T-helper 2 cell (primary cell): ENCODE data around the gene SLC44A3.

Experiments used
- DNase-seq, 5 experiments: peaks; one replicate each; pipeline versions ENCODE4 v3.0.0 to v3.0.0-alpha.2; 2012 to 2022

The SLC44A3 gene

DNA sequence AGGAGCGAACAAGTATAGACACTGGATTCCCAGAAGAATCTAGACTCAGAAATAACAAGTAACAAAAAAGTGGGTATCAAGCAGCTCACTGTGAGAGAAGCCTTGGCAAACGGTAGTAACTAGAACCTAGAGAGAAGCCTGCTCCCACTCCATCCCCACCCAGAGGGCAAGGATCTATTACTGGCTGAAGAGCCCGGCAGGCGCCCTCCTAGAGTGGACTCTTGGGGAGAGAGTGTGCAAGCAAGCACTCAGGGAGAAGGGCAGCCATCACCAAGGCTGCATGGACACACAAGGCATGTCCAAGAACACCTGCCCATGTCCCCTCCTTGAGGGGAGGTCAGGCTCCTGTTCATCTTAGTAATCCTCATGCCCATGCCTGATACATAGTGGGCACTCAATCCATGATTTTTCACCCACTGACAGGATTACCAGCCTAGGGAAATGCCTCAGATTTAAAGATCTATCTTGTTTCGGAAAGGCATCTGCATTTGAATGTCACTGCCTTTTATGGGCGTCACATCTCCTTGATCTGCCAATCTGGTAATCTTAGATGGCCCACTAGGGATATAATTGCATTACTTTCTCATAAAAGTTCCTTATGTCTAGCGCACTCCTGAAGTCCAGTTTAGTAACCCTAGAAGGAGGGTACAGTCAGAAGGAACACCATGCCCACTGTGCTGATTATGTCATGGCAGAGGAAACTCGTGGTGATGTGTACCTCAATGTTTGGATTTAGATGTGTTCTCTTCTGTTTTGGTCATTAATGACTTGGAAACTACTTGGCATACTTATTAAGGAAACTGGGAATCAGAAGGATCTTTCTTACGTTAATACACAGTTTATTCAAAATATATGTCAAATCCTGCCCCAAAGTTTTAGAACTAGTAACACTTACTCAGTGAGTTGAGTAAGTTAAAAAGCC, 92.4 kb downstream of the SLC44A3 start:
- DNase-seq: no peak

DNA sequence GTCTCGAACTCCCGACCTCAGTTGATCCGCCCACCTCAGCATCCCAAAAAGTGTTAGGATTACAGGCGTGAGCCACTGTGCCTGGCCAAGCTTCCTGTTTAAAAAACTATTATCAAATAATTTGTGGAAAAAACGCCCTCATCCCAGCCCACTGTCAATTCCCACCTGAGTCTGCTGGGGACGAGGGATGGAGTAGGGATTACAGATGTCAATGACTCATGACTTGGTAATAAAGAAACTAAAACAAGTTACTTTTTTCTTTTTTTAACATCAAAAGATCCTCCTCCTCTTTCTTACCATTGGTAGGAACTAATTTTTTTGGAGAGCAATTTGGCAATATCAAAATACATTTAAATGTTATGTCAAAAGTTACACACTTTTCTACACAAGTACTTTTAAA, 97.1 kb downstream of the SLC44A3 start:
- no peak for DNase-seq

DNA sequence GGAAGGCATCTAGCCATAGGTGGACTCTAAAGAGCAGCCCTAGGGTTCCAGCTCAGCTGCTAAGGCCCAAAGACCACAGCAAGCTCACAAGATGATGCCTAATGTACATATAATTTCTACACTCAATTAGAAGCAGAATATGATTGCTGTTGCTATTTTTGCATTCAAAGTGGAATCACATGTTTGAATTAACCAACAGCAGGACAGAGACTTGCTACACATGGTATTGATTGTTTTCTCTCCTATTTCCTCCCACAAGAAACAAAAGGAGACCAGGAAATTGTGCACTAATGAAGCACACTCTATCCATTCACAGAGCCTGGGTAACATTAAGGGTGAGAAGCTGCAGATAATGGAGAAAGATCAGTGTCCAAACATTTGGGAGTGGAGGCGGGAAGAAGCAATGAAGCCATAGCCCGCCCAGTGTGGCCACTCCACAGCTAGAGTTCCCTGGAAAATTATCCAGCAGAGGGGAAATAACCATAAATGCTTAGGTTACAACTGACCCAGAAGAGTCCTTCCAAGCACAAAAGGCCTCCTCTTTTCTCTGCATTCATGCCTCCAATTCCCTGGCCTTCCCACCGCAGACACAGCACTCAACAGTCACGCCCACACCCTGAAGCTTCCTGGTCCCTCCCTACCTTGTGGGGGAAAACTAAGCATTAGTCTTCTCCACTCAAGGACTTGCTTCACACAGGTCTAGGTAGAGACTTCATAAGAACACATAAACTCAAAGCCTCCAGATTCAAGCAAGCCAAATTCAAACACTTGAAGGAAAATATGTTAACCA, 99.3 kb downstream of the SLC44A3 start:
- no peak for DNase-seq

DNA sequence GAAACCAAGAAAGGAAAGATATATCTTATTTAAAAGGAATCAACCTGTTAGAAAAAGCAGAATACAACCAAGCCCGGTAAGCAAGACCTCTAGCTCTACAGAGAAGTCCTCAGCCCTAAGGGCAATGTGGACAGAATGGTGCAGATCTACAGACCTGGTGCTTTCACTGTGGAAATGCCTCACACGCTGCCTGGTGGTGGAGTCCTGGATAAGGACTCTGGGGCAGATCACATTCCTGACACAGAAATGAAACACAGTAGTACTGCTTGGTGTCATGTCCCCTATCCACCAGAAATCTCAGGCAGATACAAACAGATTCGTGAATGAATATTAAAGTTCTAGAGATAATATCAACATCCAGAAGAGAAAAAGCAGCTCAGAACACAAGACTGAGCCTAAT, 99.9 kb downstream of the SLC44A3 start:
- DNase-seq: no peak

DNA sequence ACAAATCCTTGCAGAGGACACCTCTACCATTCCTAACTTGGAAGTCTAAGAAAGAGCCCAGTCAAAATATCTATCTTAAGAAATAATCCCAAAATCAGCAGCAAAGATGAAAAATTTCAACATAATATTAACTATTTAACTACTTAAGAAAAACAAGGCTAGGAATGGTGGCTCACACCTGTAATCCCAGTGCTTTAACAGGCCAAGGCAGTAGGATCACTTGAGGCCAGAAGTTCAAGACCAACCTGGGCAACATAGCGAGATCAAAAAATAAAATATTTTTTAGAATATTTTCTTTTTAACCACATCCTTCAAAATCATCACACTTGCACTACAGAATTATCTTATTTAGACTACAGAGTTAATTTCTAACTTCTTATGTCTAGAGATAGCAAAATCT, 101.8 kb downstream of the SLC44A3 start:
- DNase-seq: no peak

DNA sequence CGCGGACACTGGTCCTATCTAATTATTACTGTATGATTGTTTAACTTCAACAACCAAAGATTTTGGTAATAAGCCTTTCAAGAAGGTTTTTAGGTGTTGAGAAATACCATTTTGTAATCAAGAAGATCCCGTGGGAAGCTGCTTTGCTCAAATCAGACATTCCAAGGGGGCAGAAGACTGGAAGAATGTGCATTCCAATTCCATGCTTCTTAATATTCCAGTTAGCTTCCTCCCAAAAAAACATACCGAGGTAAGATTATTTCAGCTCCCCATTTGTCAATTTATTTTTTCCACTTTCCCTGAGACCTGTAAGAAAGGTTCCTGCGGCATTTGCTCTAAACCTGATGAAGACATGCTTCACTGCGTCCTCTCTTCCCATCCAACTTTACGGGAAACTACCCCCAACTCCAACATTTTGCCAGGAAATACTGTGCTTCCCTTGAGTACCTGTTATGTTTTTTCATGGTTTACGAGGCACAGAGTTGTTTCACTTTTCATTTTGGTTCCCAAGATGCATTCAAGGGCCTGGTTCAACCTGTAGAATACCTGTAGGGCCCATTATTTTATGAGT, 102.7 kb downstream of the SLC44A3 start:
- DNase-seq: no peak

DNA sequence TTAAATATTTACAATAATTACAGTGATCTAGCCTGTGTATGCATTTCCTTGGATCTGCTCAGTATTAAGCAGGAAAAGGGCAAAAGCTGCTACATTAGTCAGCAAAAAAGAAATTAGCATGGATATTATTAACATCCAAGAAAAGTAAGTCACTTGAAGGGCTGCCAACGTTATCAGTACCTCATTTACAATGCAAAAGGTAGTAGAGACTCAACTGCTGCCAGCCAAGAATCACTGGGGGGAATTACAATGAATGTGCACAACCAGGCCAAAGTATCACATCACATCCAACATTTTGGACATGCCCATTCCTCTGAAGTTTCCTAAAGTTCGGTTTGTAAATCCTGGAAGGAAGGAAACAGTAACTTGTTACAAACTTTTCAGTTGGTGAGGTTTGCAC, 104.8 kb downstream of the SLC44A3 start:
- no peak for DNase-seq

DNA sequence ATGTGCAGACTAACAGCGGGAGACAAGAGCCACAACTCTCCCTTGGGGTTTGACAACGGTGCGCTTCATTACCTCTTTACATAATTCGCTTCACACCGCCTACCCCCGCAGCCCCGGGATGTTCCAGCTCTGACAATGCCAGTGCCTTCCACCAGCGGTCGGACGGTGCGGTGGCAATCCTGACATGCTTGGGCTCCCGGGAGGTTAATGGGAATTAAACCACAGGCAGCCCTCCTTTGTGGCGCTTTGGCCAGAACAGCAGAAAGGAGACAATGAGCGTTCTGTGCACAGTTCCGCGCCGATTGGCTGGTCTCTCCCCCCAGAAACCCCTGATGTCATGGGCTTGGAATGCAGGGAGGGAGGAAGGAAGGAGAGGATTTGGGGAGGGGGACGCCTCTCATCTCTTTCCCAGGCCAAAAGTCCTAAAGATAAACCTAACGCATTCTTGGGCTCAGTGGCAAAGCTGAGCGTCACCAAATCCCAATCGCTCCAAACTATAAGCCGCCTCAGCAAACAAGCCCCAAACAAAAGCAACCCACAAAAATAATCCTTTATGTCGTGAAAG, 105.5 kb downstream of the SLC44A3 start:
- no peak for DNase-seq

DNA sequence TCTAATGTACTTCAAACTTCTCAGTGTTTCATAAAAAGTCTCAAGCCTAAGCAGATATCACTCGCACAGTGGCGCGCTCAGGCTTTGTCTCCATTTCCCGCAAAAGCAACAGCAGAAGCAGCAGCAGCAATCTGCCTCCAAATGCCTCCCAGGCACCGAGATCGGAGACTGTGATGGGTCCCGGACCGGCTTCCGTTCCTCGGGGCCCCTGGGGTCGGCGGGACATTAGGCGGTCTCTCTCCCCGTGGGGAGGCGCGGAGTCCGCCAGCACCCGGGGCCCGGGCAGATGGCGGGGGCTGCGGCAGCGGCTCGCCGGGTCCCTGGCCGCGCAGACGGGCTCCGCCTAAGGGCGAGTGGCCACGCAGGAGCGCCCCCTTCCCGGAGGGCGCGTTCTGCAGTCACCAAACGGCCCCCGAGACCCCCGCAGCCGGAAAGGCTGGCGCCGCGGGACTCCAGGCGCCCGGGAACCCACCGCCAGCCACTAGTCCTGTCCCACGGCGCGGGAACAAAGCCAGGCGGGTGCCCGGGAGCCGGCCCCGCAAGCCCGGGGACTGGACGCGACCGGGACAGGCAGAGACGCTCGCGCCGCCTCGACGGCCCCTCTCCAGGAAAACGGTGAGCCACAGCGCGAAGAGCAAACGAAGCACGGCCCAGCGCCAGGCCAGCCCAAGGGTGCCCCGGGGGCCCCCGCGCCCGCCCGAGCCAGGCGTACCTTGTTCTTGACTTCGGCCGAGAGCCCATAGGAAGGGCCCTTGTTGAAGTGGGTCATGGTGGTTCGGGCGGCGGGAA, 106.2 kb downstream of the SLC44A3 start:
- DNase-seq: peak in 1 of 5 experiments; percentile 9

DNA sequence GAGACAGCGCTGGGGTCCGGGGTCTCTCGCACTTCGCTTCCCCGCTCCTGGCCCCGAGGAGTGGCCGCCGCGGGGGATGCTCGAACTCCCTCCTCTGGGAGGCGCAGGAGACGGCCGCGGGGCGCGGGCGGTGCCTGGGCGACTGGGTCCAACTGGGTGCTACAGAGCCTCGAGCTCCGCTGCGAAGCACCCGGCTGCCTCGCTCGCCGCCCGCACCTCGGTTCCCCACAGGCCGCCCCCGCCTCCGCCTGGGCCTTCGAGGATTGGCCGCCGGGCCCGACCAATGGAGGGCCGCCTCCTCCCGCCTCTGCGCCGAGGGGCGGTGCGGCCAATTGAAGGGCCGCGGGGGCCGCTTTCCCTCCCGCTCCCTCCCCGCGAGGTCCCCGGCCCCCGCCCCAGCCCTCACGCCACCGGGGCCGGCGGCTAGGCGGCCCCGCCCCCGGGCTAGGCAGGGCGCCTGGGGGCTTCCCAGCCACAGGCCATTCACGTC, 106.8 kb downstream of the SLC44A3 start, which contains the start of gene CNN3:
Gene CNN3 (minus strand): TSS at position 196 of the 490 bp plus-strand sequence. CDS start 216 bp downstream, outside the sequence.
- peak; percentile 20 to 53 (median 41) for DNase-seq

DNA sequence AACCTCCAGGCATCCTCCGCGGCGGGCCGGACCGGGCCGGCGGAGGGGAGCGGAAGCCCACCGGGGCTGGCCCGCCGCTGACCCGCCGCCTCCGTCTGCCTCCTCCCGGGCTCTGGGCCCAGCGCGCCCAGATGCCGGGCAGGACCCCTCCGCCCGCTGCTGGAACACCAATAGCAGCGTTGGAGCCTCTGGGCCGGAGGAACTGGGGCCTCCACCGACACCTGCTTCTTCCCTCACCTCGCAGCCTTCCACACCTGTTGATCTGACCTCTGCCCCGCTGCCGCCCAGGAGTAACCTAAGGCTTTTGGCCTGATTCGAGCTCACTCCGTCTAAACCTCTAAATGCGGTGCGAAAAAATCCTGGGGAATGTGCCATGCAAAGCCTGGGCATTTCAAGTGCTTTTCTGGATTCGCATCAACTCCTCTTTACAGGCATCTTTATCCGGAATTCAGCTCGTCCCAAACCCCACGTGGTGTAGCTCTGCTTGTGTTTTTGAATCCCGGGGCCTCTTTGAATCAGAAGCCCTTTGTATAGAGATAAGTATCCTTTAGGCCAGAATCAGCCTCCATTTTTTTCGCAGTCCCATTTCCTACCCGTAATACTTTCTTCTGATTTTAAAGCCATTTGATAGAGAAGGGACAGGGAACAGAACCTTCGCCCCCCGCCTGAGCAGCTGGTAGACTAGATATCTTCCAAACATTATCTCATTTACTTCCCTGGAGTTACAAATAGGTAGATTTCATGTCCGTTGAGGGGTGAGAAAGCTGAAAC, 107.4 kb downstream of the SLC44A3 start:
- no peak for DNase-seq

DNA sequence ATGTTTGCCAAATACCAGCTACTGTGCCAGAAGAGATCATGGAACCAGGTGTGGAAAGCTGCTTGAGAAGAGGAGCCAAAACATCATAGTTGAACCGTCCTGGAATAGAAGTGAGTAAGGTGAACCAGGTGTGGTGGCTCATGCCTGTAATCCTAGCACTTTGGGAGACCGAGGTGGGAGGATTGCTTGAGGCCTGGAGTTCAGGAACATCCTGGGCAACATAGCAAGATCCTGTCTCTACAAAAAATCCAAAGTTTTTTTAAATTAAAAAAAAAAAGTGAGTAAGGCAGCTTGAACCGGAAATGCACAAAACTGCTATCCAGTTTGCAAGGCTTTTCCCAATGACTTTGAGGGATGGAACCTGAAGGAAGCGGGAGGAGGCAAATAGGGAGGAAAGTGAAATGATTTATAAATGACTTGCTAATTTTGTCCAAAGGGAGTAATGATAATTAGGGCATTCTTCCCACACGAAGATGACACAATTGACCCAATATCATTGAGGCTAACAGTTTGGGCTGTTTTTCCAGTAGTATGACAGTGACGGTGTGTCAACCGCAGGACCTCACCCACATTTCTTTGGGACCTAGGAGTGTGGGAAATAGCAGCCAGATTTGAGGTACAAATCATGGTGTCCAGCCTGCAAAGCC, 108.3 kb downstream of the SLC44A3 start:
- no peak for DNase-seq

DNA sequence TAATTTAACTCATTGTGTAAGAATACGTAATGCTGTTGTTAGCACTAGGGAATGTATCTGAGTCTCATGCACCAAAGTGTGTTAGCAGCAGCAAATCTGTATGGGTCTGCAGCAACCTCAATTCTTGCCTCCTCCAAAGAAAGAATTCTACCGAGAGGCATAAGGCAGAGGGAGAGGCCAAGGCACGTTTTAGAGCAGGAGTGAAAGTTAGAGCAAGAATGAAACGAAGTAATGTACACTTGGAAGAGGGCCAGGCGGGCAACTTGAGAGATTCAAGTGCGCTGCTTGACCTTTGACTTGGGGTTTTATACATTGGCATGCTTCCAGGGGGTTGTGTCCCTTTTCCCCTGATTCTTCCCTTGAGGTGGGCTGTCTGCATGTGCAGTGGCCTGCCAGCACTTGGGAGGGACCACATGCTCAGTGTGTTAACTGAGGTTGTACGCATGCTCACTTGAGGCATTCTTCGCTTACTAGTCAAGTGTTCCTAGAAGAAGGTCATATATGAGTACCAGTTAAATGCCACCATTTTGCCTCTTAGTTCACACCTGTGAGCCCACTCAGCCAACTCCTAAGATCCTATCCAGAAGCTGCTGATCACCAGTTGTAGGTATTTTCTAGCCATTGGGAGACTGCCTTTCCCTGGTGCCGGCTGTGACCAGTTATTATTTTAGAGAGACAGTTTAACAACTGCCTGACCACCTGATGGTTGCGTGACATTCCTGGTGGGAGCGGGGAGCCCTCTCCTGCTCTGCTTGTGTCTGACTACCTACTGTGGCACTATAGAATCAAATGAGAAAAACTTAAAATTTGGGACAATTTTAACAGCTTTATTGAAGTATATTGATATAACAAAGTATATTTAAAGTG, 109.4 kb downstream of the SLC44A3 start:
- DNase-seq: no peak

DNA sequence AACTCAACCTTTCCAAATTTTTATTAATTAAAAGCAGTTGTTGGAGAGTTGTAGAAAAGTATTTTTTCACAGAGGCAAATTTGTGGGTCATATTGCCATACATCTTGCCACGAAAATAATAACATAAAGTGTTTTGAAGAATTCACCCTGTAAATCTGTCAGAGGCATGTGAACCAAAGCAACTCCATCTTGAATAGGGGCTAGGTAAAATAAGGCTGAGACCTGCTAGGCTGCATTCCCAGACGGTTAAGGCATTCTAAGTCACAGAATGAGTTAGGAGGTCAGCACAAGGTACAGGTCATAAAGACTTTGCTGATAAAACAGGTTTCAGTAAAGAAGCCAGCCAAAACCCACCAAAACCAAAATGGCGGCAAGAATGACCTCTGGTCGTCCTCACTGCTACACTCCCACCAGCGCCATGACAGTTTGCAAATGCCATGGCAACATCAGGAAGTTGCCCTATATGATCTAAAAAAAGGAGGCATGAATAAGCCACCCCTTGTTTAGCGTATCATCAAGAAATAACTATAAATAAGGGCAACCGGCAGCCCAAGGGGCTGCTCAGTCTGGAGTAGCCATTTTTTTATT, 111.2 kb downstream of the SLC44A3 start:
- no peak for DNase-seq

DNA sequence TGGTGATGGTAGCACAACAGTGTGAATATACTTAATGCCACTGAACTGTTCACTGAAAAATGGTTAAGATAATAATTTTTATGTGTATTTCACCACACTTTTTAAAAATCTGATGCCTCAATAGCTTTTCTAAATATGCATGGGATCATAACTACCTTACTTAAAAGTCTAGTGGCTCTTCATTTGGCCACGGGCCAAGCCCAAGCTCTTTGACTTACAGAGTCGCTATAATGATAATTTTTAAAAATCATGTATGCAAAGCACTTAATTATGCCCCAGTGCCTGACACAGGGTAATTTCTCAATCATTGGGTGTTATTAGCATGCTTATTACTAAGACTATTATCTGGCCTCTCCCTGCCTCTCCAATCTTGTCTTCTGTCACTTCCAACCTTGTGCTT, 114.4 kb downstream of the SLC44A3 start:
- no peak for DNase-seq

DNA sequence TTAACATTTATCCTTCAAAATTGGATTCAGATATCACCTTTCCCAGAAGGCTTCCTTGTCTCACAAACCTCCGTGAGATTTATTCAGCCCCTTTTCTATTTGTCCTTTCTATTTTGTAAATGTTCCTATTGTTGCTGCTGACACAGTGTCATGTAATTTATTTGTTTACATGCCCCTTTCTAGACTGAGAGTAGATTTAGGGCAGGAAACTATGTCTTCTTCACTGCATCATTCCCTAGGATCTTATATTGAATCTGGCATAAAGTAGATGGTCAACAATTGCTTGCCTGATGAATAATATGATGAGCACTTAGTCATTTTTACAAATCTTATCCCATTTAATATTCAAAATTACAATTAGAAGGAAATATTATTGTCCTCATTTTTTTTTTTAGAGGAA, 114.9 kb downstream of the SLC44A3 start:
- no peak for DNase-seq

DNA sequence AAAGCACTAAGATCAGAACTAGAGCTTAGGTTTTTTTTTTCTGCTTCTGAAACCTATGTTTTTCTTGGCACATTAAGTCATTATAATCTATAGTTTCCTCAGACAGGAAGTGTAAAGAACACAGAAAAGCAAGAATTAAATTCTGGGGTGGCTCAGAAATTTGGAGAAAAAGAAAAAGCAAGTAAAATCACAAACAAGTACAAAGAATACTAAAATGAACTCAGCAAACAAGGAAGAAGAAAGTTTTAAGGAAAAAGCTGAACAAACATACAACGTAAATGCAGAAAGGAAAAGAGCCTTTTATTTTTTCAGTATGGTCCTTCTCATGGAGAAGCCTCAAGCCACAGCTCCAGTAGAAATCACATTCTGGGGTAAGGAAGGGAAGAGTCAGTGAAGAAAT, 115.3 kb downstream of the SLC44A3 start:
- DNase-seq: no peak

DNA sequence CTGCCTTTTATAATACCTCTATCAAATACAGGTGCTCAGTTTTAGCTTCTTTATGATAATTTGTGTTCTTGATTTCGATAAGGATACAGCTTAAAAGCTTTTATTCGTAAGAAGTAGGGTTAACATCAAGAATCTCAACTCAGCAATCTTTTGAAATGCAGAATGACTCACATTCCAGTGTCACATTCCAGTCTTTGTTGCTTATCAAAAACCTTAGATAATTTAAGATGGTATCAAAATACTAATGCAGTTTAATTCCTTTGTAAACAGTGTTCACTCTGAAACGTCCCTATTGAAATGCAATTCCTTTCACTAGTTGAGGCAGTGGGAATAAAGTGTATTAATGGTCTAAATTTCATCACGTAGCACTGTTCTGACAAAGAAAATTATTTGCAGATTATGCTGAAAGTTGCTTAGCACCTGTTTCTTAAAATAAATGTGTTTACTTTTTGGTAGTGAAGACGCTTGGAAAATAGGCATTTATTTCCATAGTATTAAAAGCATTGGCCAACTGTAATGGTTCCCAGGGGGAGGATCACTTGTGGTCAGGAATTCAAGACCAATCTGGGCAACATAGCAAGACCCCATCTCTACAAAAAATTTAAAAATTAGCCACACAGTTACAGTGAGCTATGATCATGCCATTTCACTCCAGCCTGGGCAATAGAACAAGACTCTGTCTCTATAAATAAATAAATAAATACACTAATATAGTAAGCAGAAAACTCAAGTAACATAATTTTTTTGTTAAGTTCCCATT, 116.9 kb downstream of the SLC44A3 start:
- DNase-seq: no peak
